Tibial artery (tissue), 4 donors: Measurements from ENCODE around the gene OTOP1.

Source experiments
- DNase-seq, 2 donors: peaks; one replicate each; pipeline ENCODE4 v3.0.0-alpha.2; 2019
- H3K27ac ChIP-seq, 2 donors: fragments of 200-600 bp; sonication (generic) in 1 of 2; 1 replicate in 1 of 2; 2 replicates in 1 of 2; pipeline ENCODE4 v1.5.1; 2018 to 2019; ENCODE audit warnings: mild to moderate bottlenecking in 1 of 2
- H3K27me3 ChIP-seq, 2 donors: fragments of 200-600 bp; sonication (generic) in 1 of 2; one replicate each; pipeline versions ENCODE4 v1.5.1 to v1.6.0; 2016 to 2019
- H3K36me3 ChIP-seq, 3 donors: fragments of 200-600 bp; sonication (generic) in 2 of 3; one replicate each; pipeline ENCODE4 v1.5.1; 2016 to 2019; ENCODE audit warnings: mild to moderate bottlenecking in 2 of 3
- H3K4me1 ChIP-seq, 4 donors: fragments of 200-600 bp; sonication (generic) in 2 of 4; 1 replicate in 3 of 4; 2 replicates in 1 of 4; pipeline ENCODE4 v1.5.1; 2016 to 2019
- H3K4me3 ChIP-seq, 2 donors: fragments of 200-600 bp; sonication (generic) in 1 of 2; 1 replicate in 1 of 2; 2 replicates in 1 of 2; pipeline ENCODE4 v1.5.1; 2018 to 2019; ENCODE audit warnings: mild to moderate bottlenecking in 2 of 2
- H3K9me3 ChIP-seq, 3 donors: fragments of 200-600 bp; sonication (generic) in 1 of 3; one replicate each; pipeline ENCODE4 v1.5.1; 2016 to 2019
- intact Hi-C: fragments of 100-400 bp; cut with DNase I; formaldehyde crosslinking; loops from one replicate; pipeline ENCODE4 v1.15.0; 2023; ENCODE audit warnings: low total_unique reads
- TF ChIP-seq, protein P1 (sequence below), 2 experiments: fragments of 200-600 bp in 1 of 2; fragments of 450-650 bp in 1 of 2; IDR thresholded peaks; one replicate each; pipeline ENCODE4 v1.5.1; 2017 to 2019; ENCODE audit warnings: antibody characterized with exemption in 2 of 2, mild to moderate bottlenecking in 1 of 2, moderate library complexity in 1 of 2

OTOP1 gene, protein sequence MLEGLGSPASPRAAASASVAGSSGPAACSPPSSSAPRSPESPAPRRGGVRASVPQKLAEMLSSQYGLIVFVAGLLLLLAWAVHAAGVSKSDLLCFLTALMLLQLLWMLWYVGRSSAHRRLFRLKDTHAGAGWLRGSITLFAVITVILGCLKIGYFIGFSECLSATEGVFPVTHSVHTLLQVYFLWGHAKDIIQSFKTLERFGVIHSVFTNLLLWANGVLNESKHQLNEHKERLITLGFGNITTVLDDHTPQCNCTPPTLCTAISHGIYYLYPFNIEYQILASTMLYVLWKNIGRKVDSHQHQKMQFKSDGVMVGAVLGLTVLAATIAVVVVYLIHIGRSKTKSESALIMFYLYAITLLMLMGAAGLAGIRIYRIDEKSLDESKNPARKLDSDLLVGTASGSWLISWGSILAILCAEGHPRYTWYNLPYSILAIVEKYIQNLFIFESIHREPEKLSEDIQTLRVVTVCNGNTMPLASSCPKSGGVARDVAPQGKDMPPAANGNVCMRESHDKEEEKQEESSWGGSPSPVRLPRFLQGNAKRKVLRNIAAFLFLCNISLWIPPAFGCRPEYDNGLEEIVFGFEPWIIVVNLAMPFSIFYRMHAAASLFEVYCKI

DNA sequence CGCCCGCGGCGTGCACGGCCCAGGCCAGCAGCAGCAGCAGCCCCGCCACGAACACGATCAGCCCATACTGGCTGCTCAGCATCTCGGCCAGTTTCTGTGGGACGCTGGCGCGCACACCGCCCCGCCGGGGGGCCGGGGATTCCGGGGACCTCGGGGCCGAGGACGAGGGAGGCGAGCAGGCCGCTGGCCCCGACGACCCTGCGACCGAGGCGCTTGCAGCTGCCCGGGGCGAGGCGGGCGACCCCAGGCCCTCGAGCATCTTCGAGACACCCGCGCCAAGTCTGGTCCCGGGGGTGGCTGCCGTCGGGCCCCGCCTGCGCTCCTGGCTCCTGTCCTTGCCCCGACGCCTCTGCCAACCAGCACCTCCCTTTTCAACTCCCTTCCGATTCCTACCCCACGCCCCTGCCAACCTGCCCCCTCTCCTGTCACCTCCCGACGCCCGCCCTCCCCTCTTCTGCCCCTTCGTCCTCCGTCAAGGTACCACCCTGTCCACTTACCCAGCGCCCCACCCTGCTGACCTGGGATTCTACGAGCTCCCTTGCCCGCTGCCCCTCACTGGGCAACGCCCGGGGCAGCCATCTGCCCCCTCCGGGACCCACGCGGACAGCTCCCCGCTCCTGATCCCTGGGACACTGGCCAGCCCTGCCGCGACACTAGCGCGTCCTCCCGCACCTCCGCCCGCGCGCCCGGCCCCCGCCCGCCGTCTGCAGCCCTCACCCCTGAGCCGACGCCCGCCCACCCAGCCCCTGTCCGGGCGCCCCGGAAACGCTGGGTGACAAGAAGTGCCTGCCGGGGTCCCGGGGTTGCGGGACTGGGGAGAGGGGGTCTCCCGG, at the start of gene OTOP1:
Gene OTOP1 (minus strand): TSS at position 324 of the 833 bp plus-strand sequence. CDS start 65 bp downstream, at position 259.
- Histone ChIP-seq H3K27me3 (peaks cover 0 to 47% of the 10 kb centered on the region in 2 donors), H3K36me3 (no peaks in the 10 kb centered on the region), H3K27ac (no peak within 1 kb of the TSS), H3K4me3 (no peak within 1 kb of the TSS), H3K4me1 (peaks cover 0 to 3% (median 0%) of the 10 kb centered on the region in 4 donors), H3K9me3 (no peaks in the 10 kb centered on the region)
- TF ChIP-seq, protein P1, sequence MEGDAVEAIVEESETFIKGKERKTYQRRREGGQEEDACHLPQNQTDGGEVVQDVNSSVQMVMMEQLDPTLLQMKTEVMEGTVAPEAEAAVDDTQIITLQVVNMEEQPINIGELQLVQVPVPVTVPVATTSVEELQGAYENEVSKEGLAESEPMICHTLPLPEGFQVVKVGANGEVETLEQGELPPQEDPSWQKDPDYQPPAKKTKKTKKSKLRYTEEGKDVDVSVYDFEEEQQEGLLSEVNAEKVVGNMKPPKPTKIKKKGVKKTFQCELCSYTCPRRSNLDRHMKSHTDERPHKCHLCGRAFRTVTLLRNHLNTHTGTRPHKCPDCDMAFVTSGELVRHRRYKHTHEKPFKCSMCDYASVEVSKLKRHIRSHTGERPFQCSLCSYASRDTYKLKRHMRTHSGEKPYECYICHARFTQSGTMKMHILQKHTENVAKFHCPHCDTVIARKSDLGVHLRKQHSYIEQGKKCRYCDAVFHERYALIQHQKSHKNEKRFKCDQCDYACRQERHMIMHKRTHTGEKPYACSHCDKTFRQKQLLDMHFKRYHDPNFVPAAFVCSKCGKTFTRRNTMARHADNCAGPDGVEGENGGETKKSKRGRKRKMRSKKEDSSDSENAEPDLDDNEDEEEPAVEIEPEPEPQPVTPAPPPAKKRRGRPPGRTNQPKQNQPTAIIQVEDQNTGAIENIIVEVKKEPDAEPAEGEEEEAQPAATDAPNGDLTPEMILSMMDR (IDR thresholded peaks at IDR 0.05): no peak
- intact Hi-C loops: no loop called here
- no peak for DNase-seq

DNA sequence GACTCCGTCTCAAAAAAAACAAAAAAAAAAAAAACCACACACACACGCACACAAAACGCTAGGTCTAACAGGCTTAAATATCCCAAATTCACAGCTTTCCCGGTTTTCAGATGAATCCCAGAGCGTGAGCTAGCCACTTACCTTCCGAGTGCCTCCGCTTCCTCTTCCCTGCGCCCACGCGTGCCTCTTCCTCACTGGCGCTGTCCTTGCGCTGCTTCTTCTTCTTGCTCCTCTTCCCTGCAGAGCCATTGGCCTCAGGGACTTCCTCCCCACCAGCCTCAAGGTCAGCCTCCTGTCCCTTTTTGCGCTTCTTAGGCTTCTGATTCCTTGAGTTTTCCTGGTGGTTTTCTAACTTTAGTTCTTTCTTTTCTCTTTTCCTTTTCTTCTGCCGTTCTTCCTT, 47.5 kb upstream of the OTOP1 start:
- Histone ChIP-seq H3K9me3 (no peaks in the 10 kb centered on the region), H3K4me1 (no peaks in the 10 kb centered on the region), H3K27ac (no peak overlapping the region), H3K27me3 (no peaks in the 10 kb centered on the region), H3K4me3 (no peak overlapping the region), H3K36me3 (peaks cover 49 to 96% (median 70%) of the 10 kb centered on the region in 3 donors)
- intact Hi-C loops: no loop called here
- DNase-seq: no peak
- TF ChIP-seq, protein P1 (IDR thresholded peaks at IDR 0.05): no peak

DNA sequence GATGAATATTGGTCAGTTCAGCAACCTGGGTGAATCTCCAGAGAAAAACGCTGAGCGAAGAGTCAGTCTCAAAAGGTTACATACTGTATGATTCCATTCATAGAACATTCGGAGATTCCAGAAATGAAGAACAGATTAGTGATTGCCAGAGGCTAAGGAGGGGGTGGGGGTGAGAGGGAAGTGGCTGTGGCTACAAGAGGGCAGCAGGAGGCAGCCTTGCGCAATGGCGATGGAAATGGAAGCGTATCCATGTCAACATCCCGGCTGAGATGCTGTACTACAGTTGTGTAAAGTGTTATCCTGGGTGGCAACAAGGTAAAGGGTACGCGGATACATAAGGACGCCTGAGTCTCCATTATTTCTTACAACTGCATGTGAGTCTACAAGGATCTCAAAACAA, 45.2 kb upstream of the OTOP1 start:
- H3K27me3 ChIP-seq: no peaks in the 10 kb centered on the region
- H3K36me3 ChIP-seq: peaks cover 33 to 93% (median 62%) of the 10 kb centered on the region in 3 donors
- no peaks in the 10 kb centered on the region for H3K4me1 ChIP-seq
- no peak overlapping the region for H3K27ac ChIP-seq
- intact Hi-C loops: no loop called here
- H3K9me3 ChIP-seq: no peaks in the 10 kb centered on the region
- no peak for DNase-seq
- H3K4me3 ChIP-seq: no peak overlapping the region
- TF ChIP-seq, protein P1 (IDR thresholded peaks at IDR 0.05): no peak

DNA sequence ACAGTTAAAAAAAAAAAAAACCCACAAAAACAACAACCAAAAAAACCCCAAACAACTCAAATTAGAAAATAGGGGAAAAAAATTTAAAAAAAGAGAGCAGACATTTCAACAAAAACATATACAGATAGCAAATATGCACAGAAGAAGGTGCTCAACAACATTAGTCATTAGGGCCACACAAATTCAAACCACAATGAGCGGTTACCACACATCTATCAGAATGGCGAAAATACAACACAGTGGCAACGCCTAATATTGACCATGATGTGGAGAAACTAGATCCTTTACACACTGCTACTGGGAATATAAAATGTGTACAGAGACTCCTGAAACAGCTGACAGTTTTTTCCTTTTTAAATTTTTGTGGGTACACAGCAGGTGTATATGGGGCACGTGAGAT, 43.8 kb upstream of the OTOP1 start:
- H3K36me3 ChIP-seq: peaks cover 27 to 84% (median 55%) of the 10 kb centered on the region in 3 donors
- intact Hi-C loops: no loop called here

GRCh38 chr4:4269856-4270255, 43.1 kb upstream of the OTOP1 start:
- H3K4me1 ChIP-seq: no peaks in the 10 kb centered on the region
- no peaks in the 10 kb centered on the region for H3K9me3 ChIP-seq
- H3K36me3 ChIP-seq: peaks cover 21 to 77% (median 49%) of the 10 kb centered on the region in 3 donors
- TF ChIP-seq, protein P1 (IDR thresholded peaks at IDR 0.05): no peak
- no peaks in the 10 kb centered on the region for H3K27me3 ChIP-seq
- DNase-seq: no peak
- no peak overlapping the region for H3K4me3 ChIP-seq
- H3K27ac ChIP-seq: no peak overlapping the region
- intact Hi-C loops: no loop called here

More for the DNA sequence above, 43.8 kb upstream of the OTOP1 start:
- Histone ChIP-seq H3K9me3 (no peaks in the 10 kb centered on the region), H3K4me1 (no peaks in the 10 kb centered on the region), H3K27me3 (no peaks in the 10 kb centered on the region), H3K27ac (no peak overlapping the region), H3K4me3 (no peak overlapping the region)
- DNase-seq: no peak
- TF ChIP-seq, protein P1 (IDR thresholded peaks at IDR 0.05): no peak
